HG03060 (cell line): Measurements from ENCODE around the gene WWC2.

ENCODE experiments used
- ATAC-seq: cut with Tn5 transposase; IDR thresholded peaks from one replicate; pipeline ENCODE4 v1.9.1; 2021; ENCODE audit warnings: low read depth, moderate number of reproducible peaks; ENCODE audit not compliant: unreplicated experiment

WWC2 gene

GRCh38 chr4:183345261-183345660 is 246.2 kb downstream of the WWC2 start:
- no peak for ATAC-seq

GRCh38 chr4:183347146-183347545 is 248.1 kb downstream of the WWC2 start:
- ATAC-seq, result no peak

DNA sequence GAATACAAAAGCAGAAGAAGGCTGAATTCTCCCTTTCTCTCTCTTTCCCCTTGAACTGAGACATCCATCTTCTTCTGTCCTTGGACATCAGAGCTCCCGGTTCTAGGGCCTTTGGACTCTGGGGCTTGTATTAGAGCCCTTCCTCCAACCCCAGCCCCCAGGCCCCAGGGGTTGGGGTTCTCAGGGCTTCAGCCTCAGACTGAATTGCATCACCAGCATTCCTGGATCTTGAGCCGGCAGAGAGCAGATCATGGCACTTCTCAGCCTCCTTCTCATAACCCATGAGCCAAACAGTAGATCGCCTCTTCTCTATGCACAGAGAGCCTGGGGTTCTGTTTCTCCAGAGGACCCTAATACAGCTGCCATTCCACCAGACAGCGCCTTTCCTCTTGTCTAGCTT is 248.5 kb downstream of the WWC2 start:
- ATAC-seq, result no peak

DNA sequence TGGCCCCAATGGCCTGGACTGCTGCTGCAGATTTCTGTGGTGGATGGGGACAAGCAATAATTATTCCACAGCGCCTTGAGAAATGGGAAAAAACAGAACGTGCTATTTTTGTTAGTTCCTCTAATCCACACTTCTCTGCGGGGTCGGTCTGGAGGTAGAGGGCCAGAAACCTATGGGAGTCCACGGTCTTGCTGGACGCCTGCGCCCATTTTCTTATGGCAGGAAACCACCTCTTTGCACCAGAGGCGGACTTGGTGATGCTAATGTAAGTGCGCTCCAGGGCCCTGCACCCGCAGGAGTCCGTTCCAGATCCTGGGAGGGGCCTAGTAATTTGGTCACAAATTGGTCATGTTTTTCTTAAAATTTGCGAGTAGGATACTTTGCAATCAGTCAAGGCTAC is 249.1 kb downstream of the WWC2 start:
- no peak for ATAC-seq

- no peak for ATAC-seq
These were observed 249.9 kb downstream of the WWC2 start for GRCh38 chr4:183348706-183349659.

GRCh38 chr4:183349673-183350072 is 250.6 kb downstream of the WWC2 start:
- ATAC-seq, result no peak

GRCh38 chr4:183350317-183351071 is 251.4 kb downstream of the WWC2 start:
- ATAC-seq, result no peak

DNA sequence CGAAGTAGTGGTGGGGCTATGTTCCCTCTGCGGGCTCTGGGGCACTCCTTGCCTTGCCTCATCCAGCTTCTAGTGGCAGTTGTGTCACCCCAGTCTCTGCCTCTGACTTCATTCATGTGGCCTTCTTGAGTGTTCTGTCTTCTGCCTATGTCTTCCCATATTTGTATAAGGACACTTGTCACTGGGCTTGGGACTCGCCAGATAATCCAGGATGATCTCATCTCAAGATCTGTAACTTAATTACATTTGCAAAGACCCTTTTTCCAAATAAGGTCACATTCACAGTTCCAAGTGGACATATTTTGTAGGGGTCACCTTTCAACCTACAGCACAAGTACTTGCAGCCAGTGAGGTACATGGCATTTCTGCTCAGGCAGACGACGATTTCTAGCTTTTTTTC is 253.5 kb downstream of the WWC2 start:
- ATAC-seq, result no peak

- no peak for ATAC-seq
These were observed 254.5 kb downstream of the WWC2 start for GRCh38 chr4:183353557-183353956.

GRCh38 chr4:183354219-183354618 is 255.2 kb downstream of the WWC2 start:
- no peak for ATAC-seq

DNA sequence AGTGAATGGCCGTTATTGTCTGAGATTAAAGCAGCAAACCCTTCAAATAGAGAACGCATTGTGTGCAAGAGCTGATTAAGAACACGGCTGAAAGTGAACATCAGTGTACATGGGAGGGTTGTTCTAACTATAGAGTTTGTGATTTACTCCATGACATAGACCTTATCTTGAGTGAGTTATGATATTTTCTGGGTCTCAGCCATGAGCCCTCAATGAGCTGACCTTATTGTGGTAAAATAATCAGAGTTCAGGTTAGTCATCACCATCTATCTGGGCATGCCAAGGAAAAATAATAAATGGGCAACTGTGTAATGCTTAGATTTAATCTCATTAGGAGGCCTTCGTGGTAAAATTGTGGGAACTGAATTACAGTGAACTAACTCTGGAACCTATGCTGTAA is 256.3 kb downstream of the WWC2 start:
- no peak for ATAC-seq

DNA sequence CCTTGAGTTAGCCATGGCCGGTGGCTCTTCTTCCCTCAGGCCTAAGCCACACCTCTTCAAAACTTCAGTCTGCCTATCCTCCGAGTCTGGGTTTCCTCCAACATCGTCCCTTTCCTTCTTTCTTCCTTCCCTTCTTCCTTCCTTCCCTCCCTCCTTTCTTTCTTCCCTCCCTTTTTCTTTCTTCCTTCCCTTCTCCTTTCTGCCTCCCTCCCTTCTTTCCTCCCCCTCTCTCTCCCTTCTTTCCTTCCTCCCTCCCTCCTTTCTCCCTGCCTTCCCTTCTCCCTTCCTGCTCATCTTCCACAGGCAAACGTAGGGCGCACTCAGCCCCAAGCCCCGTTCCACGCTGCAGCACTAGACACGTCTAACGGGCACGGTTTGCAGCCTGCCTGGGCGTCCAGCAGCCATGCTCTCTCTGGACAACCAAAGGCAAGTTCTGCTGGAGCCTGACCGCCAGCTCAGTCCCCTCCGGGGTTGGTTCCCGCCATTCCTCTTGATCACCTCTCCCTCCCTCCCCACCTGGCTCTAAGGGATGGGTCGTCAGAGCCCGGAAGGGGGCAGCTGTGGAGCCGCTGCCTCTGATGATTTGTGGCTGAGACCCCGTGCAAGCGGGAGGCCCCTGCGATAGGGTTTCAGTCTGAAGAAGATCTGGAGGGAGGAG is 257.2 kb downstream of the WWC2 start:
- ATAC-seq, result no peak

GRCh38 chr4:183356931-183357675 is 258.0 kb downstream of the WWC2 start:
- no peak for ATAC-seq

DNA sequence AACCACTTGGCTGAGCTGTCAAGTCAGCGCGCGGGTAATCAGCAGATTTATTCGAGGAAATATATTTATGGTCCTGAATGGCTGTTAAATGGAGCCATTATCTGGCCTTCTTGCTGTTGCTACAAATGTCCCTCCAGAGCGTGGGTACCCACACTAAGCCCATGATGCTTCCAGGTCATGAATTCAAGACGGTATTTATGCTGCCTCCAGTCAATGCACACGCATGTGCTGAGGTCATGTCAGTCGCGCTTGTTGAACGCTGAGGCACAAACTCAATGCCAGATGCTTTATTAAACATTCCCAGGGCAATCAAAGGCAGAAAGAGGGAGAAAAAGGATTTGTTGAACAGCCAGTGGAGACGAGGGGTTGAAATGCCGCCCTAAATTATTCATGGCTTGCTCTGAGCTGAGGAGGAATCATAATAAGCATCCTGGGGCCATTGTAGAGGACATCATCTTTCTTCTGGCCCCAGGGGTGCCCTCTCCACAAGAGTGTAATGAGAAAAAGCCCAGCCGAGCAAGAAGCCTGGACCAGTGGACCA is 259.2 kb downstream of the WWC2 start:
- no peak for ATAC-seq

- no peak for ATAC-seq
These were observed 261.3 kb downstream of the WWC2 start for GRCh38 chr4:183360161-183360919.

DNA sequence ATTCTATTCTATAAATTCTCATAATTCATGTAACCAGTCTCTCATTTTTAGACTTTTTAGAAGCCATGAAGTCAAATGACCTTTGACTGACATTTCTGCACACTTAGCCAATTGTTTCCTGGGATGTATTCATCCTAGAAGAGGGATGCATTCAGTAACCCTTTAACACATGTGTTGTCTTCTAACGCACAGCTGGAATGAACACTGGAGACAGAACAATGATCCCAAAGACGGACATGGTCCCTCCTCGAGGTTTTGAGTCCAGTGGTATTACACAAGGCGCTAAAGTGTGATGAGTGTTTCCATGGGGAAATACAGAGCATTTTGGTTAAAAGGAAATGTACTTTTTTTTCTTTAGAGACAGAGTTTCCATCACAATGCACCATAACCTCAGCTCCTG is 263.0 kb downstream of the WWC2 start:
- ATAC-seq, result no peak

DNA sequence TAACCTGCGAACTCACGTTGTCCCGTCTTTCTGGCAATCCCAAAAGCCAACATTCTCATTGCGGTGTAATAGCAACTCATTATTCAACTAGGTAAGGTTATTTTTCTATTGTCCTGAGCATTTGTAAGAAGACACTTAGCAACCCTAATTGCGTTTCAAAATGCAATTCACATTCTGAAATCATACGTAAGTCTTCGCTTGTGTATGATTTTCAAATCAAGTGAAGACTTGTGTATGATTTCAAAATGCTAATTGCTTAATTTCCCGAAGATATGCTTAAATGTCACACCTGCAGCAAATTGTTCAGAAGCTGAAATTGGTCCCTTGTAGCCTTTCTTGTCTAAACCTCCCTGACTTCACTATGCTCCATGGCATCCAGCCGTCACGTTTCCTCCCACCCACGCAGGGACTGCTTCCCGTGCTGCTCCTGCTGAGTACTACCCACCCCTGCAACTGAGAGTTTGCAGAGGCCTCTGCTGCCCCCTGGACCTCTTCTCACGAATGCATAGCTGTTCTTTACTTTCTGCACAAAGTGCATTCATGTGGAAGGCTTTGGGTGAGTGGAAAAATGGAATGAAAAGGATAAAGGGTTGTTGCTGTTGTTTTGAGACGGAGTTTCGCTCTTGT is 264.0 kb downstream of the WWC2 start:
- no peak for ATAC-seq

- ATAC-seq, result no peak
These were observed 265.0 kb downstream of the WWC2 start for GRCh38 chr4:183364025-183364424.

- ATAC-seq, result no peak
These were observed 267.3 kb downstream of the WWC2 start for GRCh38 chr4:183366206-183366835.
